ENCODE data around the gene UBAC2.

Gene UBAC2

DNA sequence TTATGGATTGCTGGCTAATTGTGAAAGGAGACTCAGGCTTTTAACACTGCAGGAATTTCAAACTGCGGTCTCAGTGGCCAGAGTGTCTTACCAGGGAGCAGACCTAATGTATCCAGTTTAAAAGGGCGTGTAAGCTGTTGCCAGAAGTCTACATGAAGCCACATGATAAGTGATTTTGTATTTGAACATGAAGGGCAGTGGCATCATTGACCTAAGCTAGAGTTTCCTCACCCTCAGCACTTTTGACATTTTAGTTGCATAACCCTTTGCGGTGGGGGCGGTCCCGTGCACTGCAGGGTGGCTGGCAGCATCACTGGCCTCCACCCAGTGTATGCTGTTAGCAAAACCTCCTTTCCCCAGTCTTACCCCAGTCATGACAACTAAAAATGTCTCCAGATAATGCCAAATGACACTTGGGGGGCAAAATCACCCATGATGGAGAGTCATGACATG is 81.2 kb downstream of the UBAC2 start:
- H3K9ac ChIP-seq (ENCODE audit: low read length in 2 of 2): no peak overlapping the region
- H3K36me3 ChIP-seq (ENCODE audit: control insufficient read depth in 2 of 2, insufficient read depth in 2 of 2, low read length in 2 of 2): no peaks in the 10 kb centered on the region
- no peak overlapping the region for H3K27ac ChIP-seq (ENCODE audit: low read length)
- no peaks in the 10 kb centered on the region for H3K9me3 ChIP-seq (ENCODE audit: control insufficient read depth in 2 of 2, low read length in 2 of 2)
- no peak overlapping the region for H3K4me3 ChIP-seq (ENCODE audit: low read length in 2 of 2)
- peaks cover 13% of the 10 kb centered on the region for H3K4me1 ChIP-seq (ENCODE audit: control insufficient read depth, insufficient read depth, low read length)
- no peaks in the 10 kb centered on the region for H3K27me3 ChIP-seq (ENCODE audit: control insufficient read depth in 1 of 2, insufficient read depth in 2 of 2, low read length in 2 of 2)

DNA sequence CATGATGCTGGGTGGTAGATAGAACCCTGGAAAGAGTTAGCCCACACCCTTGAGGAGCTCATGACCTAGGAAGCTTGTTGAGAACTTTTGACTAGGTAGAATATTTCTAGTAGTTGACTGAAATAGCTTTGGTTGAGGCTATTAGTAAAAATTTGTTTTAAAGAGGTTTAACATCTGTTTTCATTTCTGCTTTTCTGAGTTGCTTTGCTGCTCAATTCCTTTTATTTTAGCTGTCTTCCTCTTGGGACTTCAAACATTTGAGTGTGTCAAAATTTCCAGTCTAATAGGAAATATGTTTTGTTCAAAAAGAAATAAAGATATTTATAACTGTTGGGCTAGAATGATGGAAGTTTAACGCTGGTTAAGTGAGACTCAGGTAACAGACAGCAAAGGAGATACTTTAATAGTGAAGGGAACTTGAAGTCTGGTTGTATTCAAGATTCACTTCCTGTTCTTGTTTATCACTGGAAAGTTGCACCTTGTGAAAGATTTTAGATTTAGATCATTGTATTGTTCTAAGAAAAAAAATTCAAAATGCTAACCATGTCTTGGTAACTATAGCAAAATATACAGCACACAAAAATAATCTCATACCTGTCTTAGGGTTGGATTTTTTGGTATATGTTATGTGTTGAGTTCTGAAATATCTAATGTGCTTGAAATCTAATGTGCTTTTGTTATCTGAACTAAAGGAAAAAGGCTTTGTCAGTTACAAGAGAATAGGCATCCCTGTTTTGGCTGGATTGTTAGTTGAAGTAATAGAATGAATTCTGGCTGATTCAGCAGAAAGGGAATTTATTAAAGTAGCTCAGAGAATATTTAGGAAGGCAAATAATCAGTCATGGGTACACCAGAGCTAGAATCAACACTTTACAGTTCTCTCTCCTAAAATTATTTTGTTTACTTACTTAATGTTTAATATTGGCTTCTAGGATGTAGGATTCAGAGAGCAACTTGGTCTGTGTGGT is 81.9 kb downstream of the UBAC2 start:
- Histone ChIP-seq H3K4me1 (ENCODE audit: control insufficient read depth, insufficient read depth, low read length) (peaks cover 13% of the 10 kb centered on the region), H3K4me3 (ENCODE audit: low read length in 2 of 2) (no peak overlapping the region)

DNA sequence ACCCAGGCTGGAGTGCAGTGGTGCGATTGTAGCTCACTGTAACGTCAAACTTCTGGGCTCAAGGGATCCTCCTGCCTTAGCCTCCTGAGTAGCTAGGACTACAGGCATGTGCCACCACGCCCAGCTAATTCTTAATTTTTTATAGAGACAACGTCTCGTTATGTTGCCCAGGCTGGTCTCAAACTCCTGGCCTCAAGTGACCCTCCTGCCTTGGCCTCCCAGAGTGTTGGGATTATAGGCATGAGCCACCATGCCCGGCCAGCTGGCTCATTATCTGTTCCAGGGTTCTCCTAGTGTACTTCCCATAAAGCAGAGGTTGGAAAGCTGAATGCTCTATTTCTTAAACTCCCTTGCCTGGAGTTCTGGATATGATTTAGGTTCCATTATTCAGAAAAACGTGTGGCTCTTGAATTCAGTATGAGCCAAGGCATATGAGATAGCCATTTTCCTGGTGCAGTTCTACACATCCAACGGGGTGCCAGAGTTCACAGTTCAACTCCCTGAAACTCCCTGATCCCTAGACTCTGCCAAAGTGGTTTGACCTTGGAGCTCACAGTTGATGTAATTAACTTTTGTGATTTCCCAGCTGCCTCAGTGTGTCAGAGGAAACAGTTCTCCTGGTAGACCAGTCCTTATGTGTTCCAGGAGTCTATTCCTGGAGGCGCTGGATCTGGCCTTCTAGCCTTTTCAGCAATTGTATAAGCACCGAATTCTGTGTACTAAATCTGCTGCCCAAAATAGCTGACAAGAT is 85.0 kb downstream of the UBAC2 start:
- Histone ChIP-seq H3K4me1 (ENCODE audit: control insufficient read depth, insufficient read depth, low read length) (peaks cover 20% of the 10 kb centered on the region), H3K27ac (ENCODE audit: low read length) (peak overlapping the region; percentile 37), H3K27me3 (ENCODE audit: control insufficient read depth in 1 of 2, insufficient read depth in 2 of 2, low read length in 2 of 2) (no peaks in the 10 kb centered on the region), H3K4me3 (ENCODE audit: low read length in 2 of 2) (no peak overlapping the region), H3K9me3 (ENCODE audit: control insufficient read depth in 2 of 2, low read length in 2 of 2) (no peaks in the 10 kb centered on the region), H3K36me3 (ENCODE audit: control insufficient read depth in 2 of 2, insufficient read depth in 2 of 2, low read length in 2 of 2) (peaks cover 0 to 4% of the 10 kb centered on the region in 2 donors), H3K9ac (ENCODE audit: low read length in 2 of 2) (no peak overlapping the region)

More for the DNA sequence above, 81.9 kb downstream of the UBAC2 start:
- H3K36me3 ChIP-seq (ENCODE audit: control insufficient read depth in 2 of 2, insufficient read depth in 2 of 2, low read length in 2 of 2): no peaks in the 10 kb centered on the region
- H3K27me3 ChIP-seq (ENCODE audit: control insufficient read depth in 1 of 2, insufficient read depth in 2 of 2, low read length in 2 of 2): no peaks in the 10 kb centered on the region
- H3K9me3 ChIP-seq (ENCODE audit: control insufficient read depth in 2 of 2, low read length in 2 of 2): no peaks in the 10 kb centered on the region
- no peak overlapping the region for H3K27ac ChIP-seq (ENCODE audit: low read length)
- H3K9ac ChIP-seq (ENCODE audit: low read length in 2 of 2): no peak overlapping the region

- H3K4me1 ChIP-seq (ENCODE audit: control insufficient read depth, insufficient read depth, low read length): peaks cover 13% of the 10 kb centered on the region
Observed at GRCh38 chr13:99287551-99287950, 86.9 kb downstream of the UBAC2 start.

GRCh38 chr13:99288089-99288488 is 87.4 kb downstream of the UBAC2 start:
- H3K9me3 ChIP-seq (ENCODE audit: control insufficient read depth in 2 of 2, low read length in 2 of 2): no peaks in the 10 kb centered on the region
- peaks cover under 1 to 4% of the 10 kb centered on the region in 2 donors for H3K36me3 ChIP-seq (ENCODE audit: control insufficient read depth in 2 of 2, insufficient read depth in 2 of 2, low read length in 2 of 2)
- no peak overlapping the region for H3K27ac ChIP-seq (ENCODE audit: low read length)
- no peak overlapping the region for H3K9ac ChIP-seq (ENCODE audit: low read length in 2 of 2)
- H3K27me3 ChIP-seq (ENCODE audit: control insufficient read depth in 1 of 2, insufficient read depth in 2 of 2, low read length in 2 of 2): no peaks in the 10 kb centered on the region
- H3K4me1 ChIP-seq (ENCODE audit: control insufficient read depth, insufficient read depth, low read length): peaks cover 12% of the 10 kb centered on the region
- no peak overlapping the region for H3K4me3 ChIP-seq (ENCODE audit: low read length in 2 of 2)

More at GRCh38 chr13:99287551-99287950, 86.9 kb downstream of the UBAC2 start:
- Histone ChIP-seq H3K36me3 (ENCODE audit: control insufficient read depth in 2 of 2, insufficient read depth in 2 of 2, low read length in 2 of 2) (peaks cover 0 to 4% of the 10 kb centered on the region in 2 donors), H3K9me3 (ENCODE audit: control insufficient read depth in 2 of 2, low read length in 2 of 2) (no peaks in the 10 kb centered on the region), H3K9ac (ENCODE audit: low read length in 2 of 2) (no peak overlapping the region), H3K27ac (ENCODE audit: low read length) (no peak overlapping the region), H3K4me3 (ENCODE audit: low read length in 2 of 2) (no peak overlapping the region), H3K27me3 (ENCODE audit: control insufficient read depth in 1 of 2, insufficient read depth in 2 of 2, low read length in 2 of 2) (no peaks in the 10 kb centered on the region)

DNA sequence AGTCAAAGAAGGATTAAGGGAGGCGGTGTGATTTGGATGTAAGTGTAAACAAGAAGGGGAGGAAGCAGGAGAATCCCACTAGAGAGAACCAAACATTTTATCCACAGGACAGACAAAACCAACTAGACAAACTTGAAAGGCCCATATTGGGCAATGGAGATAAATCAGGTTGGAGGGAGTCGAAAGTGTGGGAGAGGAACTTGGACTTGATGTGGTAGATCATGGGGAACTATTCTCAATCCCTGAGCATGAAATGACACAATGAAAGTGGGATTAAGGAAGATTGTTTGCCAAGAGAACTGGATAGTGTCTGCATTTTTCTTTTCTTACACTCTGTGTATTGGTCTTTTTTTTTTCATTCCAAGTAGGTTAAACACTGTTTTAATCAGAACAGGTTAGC is 88.6 kb downstream of the UBAC2 start:
- Histone ChIP-seq H3K4me3 (ENCODE audit: low read length in 2 of 2) (no peak overlapping the region), H3K4me1 (ENCODE audit: control insufficient read depth, insufficient read depth, low read length) (peaks cover 12% of the 10 kb centered on the region), H3K27me3 (ENCODE audit: control insufficient read depth in 1 of 2, insufficient read depth in 2 of 2, low read length in 2 of 2) (no peaks in the 10 kb centered on the region), H3K27ac (ENCODE audit: low read length) (no peak overlapping the region), H3K36me3 (ENCODE audit: control insufficient read depth in 2 of 2, insufficient read depth in 2 of 2, low read length in 2 of 2) (peaks cover 4 to 9% of the 10 kb centered on the region in 2 donors), H3K9ac (ENCODE audit: low read length in 2 of 2) (no peak overlapping the region), H3K9me3 (ENCODE audit: control insufficient read depth in 2 of 2, low read length in 2 of 2) (no peaks in the 10 kb centered on the region)

DNA sequence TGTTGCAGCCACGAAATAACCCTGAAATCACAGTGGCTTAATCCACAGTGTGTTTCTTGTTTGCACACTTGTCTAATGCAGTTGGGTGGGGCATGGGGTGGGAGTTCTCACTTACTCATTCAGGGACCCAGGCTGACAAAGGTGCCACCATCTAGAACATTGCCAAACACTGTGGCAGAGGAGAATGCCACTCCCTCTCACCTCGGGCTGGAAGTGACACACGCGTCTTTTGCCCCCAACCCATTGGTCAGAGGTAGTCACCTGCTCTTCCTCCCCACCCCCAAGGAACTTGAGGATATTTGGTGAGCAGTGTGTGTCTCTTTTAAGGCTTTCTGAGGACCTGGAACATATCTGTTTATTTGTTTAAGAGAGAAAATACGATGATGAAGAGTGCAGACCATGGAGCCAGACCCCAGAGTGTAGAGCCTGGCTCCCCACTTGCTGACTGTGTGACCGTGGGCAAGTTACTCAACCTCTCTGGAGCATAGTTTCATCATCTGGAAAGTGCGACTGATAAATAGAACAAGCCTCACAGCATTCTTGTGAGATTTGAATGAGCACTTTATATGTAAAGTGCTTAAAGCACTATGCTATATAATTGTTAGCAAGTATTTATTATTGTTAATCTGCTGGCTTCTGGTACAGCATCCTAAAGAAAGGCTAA is 89.2 kb downstream of the UBAC2 start:
- Histone ChIP-seq H3K4me3 (ENCODE audit: low read length in 2 of 2) (no peak overlapping the region), H3K4me1 (ENCODE audit: control insufficient read depth, insufficient read depth, low read length) (peaks cover 12% of the 10 kb centered on the region), H3K9me3 (ENCODE audit: control insufficient read depth in 2 of 2, low read length in 2 of 2) (no peaks in the 10 kb centered on the region), H3K36me3 (ENCODE audit: control insufficient read depth in 2 of 2, insufficient read depth in 2 of 2, low read length in 2 of 2) (peaks cover 4 to 10% of the 10 kb centered on the region in 2 donors), H3K9ac (ENCODE audit: low read length in 2 of 2) (no peak overlapping the region), H3K27me3 (ENCODE audit: control insufficient read depth in 1 of 2, insufficient read depth in 2 of 2, low read length in 2 of 2) (no peaks in the 10 kb centered on the region), H3K27ac (ENCODE audit: low read length) (no peak overlapping the region)

DNA sequence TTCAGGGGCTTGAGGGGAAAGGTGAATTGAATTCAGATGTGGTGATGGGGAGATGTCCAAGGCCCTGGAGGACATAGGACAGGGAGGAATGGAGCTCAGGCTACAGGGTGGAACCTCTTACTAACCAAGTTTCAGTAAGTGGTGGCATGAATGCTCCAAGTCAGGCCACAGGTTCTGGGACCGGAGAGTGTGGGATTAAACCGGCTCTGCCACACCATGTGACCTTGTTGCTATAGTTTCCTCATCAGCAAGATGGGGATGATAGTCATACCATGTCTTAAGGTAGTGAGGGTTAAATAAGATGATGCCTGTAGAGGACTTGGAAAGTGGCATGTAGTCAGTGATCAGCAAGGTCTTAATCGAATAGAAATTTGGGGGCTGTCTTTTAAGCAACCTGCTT is 90.2 kb downstream of the UBAC2 start:
- H3K9me3 ChIP-seq (ENCODE audit: control insufficient read depth in 2 of 2, low read length in 2 of 2): no peaks in the 10 kb centered on the region
- no peak overlapping the region for H3K4me3 ChIP-seq (ENCODE audit: low read length in 2 of 2)
- peaks cover 14 to 17% of the 10 kb centered on the region in 2 donors for H3K36me3 ChIP-seq (ENCODE audit: control insufficient read depth in 2 of 2, insufficient read depth in 2 of 2, low read length in 2 of 2)
- no peaks in the 10 kb centered on the region for H3K27me3 ChIP-seq (ENCODE audit: control insufficient read depth in 1 of 2, insufficient read depth in 2 of 2, low read length in 2 of 2)
- H3K4me1 ChIP-seq (ENCODE audit: control insufficient read depth, insufficient read depth, low read length): peaks cover 8% of the 10 kb centered on the region
- H3K27ac ChIP-seq (ENCODE audit: low read length): no peak overlapping the region
- H3K9ac ChIP-seq (ENCODE audit: low read length in 2 of 2): no peak overlapping the region

DNA sequence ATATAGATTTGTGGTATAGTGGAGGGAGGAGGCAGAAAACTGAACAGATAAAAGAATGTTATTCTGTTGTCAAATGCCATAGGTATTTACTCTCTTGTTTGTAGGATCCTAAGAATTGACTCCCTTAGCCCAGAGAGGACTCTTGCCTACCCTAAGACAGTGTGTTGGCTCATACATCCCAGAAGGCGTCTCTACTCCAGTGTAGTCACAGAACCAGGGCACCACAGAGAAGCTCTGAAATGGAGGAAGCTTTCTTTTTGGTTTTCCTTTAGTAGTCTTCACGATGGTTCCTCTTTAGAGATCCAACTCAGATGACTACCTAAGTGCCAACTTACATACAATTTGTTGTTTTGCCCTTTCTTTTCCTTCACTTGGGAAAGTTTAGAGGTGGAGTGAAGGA is 92.5 kb downstream of the UBAC2 start:
- H3K4me3 ChIP-seq (ENCODE audit: low read length in 2 of 2): no peak overlapping the region
- H3K4me1 ChIP-seq (ENCODE audit: control insufficient read depth, insufficient read depth, low read length): peaks cover 1% of the 10 kb centered on the region

DNA sequence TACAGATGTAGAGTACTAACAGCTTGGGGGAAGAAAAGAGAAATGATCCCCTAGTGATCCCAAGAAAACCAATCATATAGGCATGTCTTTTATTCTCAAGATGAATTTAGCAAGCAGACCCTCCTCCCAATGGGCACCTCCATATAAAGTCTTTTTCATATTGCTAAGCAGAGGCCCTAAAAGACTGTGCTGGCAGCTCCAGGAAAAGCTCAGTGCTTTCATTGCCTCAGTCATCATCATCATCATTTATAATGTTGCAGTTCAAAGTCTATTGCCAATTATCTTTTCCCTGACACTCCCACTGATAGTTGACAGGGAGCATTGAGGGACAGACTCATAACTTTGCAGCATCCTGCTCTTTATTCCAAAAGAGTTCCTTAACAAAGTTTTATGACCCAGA is 93.5 kb downstream of the UBAC2 start:
- Histone ChIP-seq H3K9ac (ENCODE audit: low read length in 2 of 2) (no peak overlapping the region), H3K4me3 (ENCODE audit: low read length in 2 of 2) (no peak overlapping the region), H3K4me1 (ENCODE audit: control insufficient read depth, insufficient read depth, low read length) (no peaks in the 10 kb centered on the region), H3K27ac (ENCODE audit: low read length) (no peak overlapping the region), H3K36me3 (ENCODE audit: control insufficient read depth in 2 of 2, insufficient read depth in 2 of 2, low read length in 2 of 2) (peaks cover 14 to 17% of the 10 kb centered on the region in 2 donors), H3K9me3 (ENCODE audit: control insufficient read depth in 2 of 2, low read length in 2 of 2) (no peaks in the 10 kb centered on the region), H3K27me3 (ENCODE audit: control insufficient read depth in 1 of 2, insufficient read depth in 2 of 2, low read length in 2 of 2) (no peaks in the 10 kb centered on the region)

More for the DNA sequence above, 92.5 kb downstream of the UBAC2 start:
- no peaks in the 10 kb centered on the region for H3K27me3 ChIP-seq (ENCODE audit: control insufficient read depth in 1 of 2, insufficient read depth in 2 of 2, low read length in 2 of 2)
- H3K36me3 ChIP-seq (ENCODE audit: control insufficient read depth in 2 of 2, insufficient read depth in 2 of 2, low read length in 2 of 2): peaks cover 14 to 17% of the 10 kb centered on the region in 2 donors
- no peak overlapping the region for H3K27ac ChIP-seq (ENCODE audit: low read length)
- no peaks in the 10 kb centered on the region for H3K9me3 ChIP-seq (ENCODE audit: control insufficient read depth in 2 of 2, low read length in 2 of 2)
- H3K9ac ChIP-seq (ENCODE audit: low read length in 2 of 2): no peak overlapping the region
